GM10266 (cell line): Measurements from ENCODE around the gene PCDH15.

Source experiments
- DNase-seq: peaks from one replicate; pipeline ENCODE4 v3.0.0; 2012; ENCODE audit errors: extremely low spot score
- CTCF ChIP-seq: IDR thresholded peaks from 2 replicates; pipeline ENCODE4 v1.5.1; 2012; ENCODE audit warnings: mild to moderate bottlenecking, low read depth; ENCODE audit not compliant: control insufficient read depth, insufficient read depth; ENCODE audit errors: missing control alignments

PCDH15 gene

GRCh38 chr10:54002077-54002476 lies 799.0 kb downstream of the PCDH15 start:
- no peak for TF ChIP-seq CTCF

GRCh38 chr10:53997953-53998352 lies 803.1 kb downstream of the PCDH15 start:
- DNase-seq, result no peak
- TF ChIP-seq CTCF, result no peak

More at GRCh38 chr10:54002077-54002476, 799.0 kb downstream of the PCDH15 start:
- DNase-seq, result no peak

- no peak for DNase-seq
These were observed 810.2 kb downstream of the PCDH15 start for GRCh38 chr10:53990799-53991238.

GRCh38 chr10:53983431-53983830 lies 817.6 kb downstream of the PCDH15 start:
- no peak for DNase-seq
- no peak for TF ChIP-seq CTCF

More at GRCh38 chr10:53990799-53991238, 810.2 kb downstream of the PCDH15 start:
- TF ChIP-seq CTCF, result no peak

- TF ChIP-seq CTCF, result no peak
- DNase-seq, result no peak
These were observed 820.8 kb downstream of the PCDH15 start for GRCh38 chr10:53980210-53980609.

- DNase-seq, result no peak
- TF ChIP-seq CTCF, result no peak
These were observed 822.7 kb downstream of the PCDH15 start for GRCh38 chr10:53978301-53978700.

GRCh38 chr10:53977267-53977666 lies 823.8 kb downstream of the PCDH15 start:
- TF ChIP-seq CTCF, result no peak
- no peak for DNase-seq
